ENCODE measurements around the gene DYSF. TPM values are rescaled to one million over a fixed set of nuclear protein-coding genes. Genes with fewer than 3 reads are reported as not detected.
"Not testable (repeated sequence)": the region's sequence is repeated elsewhere in the genome, so short reads cannot be mapped to it uniquely, and the experiment has no call there.

DYSF gene
- polyA plus RNA-seq (ENCODE audit: low read depth in 6 of 6): 1 to 10 TPM in 1 of 6 donors, under 1 TPM in 1, not detected in 4; 0.09 to 3.2 TPM

DNA sequence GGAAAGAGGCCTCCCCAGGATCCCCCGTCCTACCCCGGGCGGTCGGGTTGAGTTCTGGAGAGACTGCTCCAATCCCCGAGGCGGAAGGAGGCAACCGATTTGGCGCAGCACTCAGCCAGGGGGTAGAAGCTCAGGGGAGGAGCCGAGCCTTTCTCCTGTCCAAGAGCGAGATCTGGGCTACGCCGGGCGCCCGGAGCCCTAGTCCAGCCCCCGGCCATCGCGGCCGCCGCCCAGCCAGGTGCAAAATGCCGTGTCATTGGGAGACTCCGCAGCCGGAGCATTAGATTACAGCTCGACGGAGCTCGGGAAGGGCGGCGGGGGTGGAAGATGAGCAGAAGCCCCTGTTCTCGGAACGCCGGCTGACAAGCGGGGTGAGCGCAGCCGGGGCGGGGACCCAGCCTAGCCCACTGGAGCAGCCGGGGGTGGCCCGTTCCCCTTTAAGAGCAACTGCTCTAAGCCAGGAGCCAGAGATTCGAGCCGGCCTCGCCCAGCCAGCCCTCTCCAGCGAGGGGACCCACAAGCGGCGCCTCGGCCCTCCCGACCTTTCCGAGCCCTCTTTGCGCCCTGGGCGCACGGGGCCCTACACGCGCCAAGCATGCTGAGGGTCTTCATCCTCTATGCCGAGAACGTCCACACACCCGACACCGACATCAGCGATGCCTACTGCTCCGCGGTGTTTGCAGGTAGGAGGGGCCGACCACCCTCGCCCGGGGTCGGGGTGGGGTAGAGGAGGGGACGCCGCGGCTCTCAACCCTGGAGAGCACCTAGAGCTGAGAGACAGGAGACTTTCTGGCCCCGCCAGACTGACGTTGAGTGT is at the start of gene DYSF:
Gene DYSF (plus strand): TSS at position 158 of the 817 bp plus-strand sequence.
- no peak for DNase-seq
- H3K36me3 Mint-ChIP-seq: peaks cover 0 to 18% of the 10 kb centered on the region in 2 donors
- no peaks in the 10 kb centered on the region for H3K9me3 Mint-ChIP-seq
- H3K4me3 Mint-ChIP-seq: peak within 1 kb of the TSS in 6 of 8 donors; percentile 41 to 78 (median 67)
- H3K27ac Mint-ChIP-seq: peak within 1 kb of the TSS in 1 of 6 donors; percentile 57
- peaks cover 41 to 66% (median 52%) of the 10 kb centered on the region in 3 donors for H3K27me3 Mint-ChIP-seq
- peak in 1 of 2 donors; percentile 13 for ATAC-seq (ENCODE audit: low read depth in 2 of 2)
- H3K4me1 Mint-ChIP-seq: peaks cover 13 to 19% (median 18%) of the 10 kb centered on the region in 3 donors

GRCh38 chr2:71409611-71410010 is 43.8 kb upstream of the DYSF start:
- Mint-ChIP-seq H3K4me1 (no peaks in the 10 kb centered on the region), H3K27me3 (no peaks in the 10 kb centered on the region), H3K36me3 (peaks cover 17 to 18% of the 10 kb centered on the region in 2 donors), H3K9me3 (peaks cover 0 to 4% (median 0%) of the 10 kb centered on the region in 7 donors), H3K27ac (peak overlapping the region in 5 of 6 donors; percentile 3 to 53 (median 49)), H3K4me3 (no peak overlapping the region)
- DNase-seq: no peak
- no peak for ATAC-seq (ENCODE audit: low read depth in 2 of 2)

GRCh38 chr2:71410696-71411095 is 42.7 kb upstream of the DYSF start:
- H3K36me3 Mint-ChIP-seq: peaks cover 10 to 17% of the 10 kb centered on the region in 2 donors
- H3K4me3 Mint-ChIP-seq: peak overlapping the region in 1 of 8 donors; percentile 61
- peaks cover 0 to 4% (median 0%) of the 10 kb centered on the region in 7 donors for H3K9me3 Mint-ChIP-seq
- peak overlapping the region in 2 of 6 donors; percentile 3 to 49 for H3K27ac Mint-ChIP-seq
- H3K27me3 Mint-ChIP-seq: no peaks in the 10 kb centered on the region
- H3K4me1 Mint-ChIP-seq: no peaks in the 10 kb centered on the region
- ATAC-seq (ENCODE audit: low read depth in 2 of 2): no peak
- DNase-seq: no peak

- DNase-seq: peak; percentile 5
- H3K9me3 Mint-ChIP-seq; ATAC-seq (ENCODE audit: low read depth in 2 of 2); H3K36me3 Mint-ChIP-seq; H3K27me3 Mint-ChIP-seq; H3K4me1 Mint-ChIP-seq: not testable (repeated sequence)
- Mint-ChIP-seq H3K27ac (peak overlapping the region in 3 of 6 donors; percentile 88 to 96 (median 95)), H3K4me3 (peak overlapping the region; percentile 85 to 93 (median 90))
Observed at GRCh38 chr2:71416866-71417265, 36.5 kb upstream of the DYSF start.

GRCh38 chr2:71417300-71418202 is 35.8 kb upstream of the DYSF start:
- ATAC-seq (ENCODE audit: low read depth in 2 of 2) (peak; percentile 32 to 71), DNase-seq (peak; percentile 7)
- Mint-ChIP-seq H3K4me3 (peak overlapping the region; percentile 85 to 93 (median 90)), H3K27me3 (no peaks in the 10 kb centered on the region), H3K36me3 (peaks cover under 1 to 1% of the 10 kb centered on the region in 2 donors), H3K27ac (peak overlapping the region; percentile 5 to 98 (median 92)), H3K9me3 (peaks cover 0 to 2% (median 0%) of the 10 kb centered on the region in 7 donors), H3K4me1 (peaks cover 4 to 9% (median 6%) of the 10 kb centered on the region in 3 donors)

DNA sequence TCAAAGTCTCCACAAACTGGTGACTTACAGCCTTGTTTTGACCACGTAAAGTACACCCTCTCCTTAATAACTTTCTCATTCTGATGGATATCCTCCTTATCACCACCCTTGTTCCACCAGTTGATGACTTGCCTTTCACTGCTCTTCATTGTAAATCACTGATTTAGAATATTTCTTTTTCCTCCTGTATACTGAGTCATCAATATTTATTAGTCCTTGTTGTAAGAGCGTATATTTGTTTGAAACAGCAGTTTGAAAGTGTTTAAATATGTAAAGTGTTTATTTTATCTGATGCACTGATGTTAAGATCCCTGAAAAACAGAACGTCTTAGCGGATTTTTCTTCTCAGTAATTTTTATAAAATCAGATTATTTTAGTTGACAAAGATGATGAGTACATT is 34.2 kb upstream of the DYSF start:
- no peaks in the 10 kb centered on the region for H3K9me3 Mint-ChIP-seq
- no peak overlapping the region for H3K4me3 Mint-ChIP-seq
- DNase-seq: no peak
- H3K4me1 Mint-ChIP-seq: peaks cover 7 to 14% (median 9%) of the 10 kb centered on the region in 3 donors
- H3K36me3 Mint-ChIP-seq: peaks cover 9 to 15% of the 10 kb centered on the region in 2 donors
- ATAC-seq (ENCODE audit: low read depth in 2 of 2): no peak
- peak overlapping the region in 4 of 6 donors; percentile 6 to 52 (median 21) for H3K27ac Mint-ChIP-seq
- no peaks in the 10 kb centered on the region for H3K27me3 Mint-ChIP-seq

- H3K27ac Mint-ChIP-seq: no peak overlapping the region
- no peaks in the 10 kb centered on the region for H3K9me3 Mint-ChIP-seq
- peaks cover 7 to 14% (median 9%) of the 10 kb centered on the region in 3 donors for H3K4me1 Mint-ChIP-seq
- no peak overlapping the region for H3K4me3 Mint-ChIP-seq
- peaks cover 9 to 20% of the 10 kb centered on the region in 2 donors for H3K36me3 Mint-ChIP-seq
- DNase-seq (no peak), ATAC-seq (ENCODE audit: low read depth in 2 of 2) (no peak)
- H3K27me3 Mint-ChIP-seq: no peaks in the 10 kb centered on the region
Observed at GRCh38 chr2:71419976-71420375, 33.4 kb upstream of the DYSF start.

DNA sequence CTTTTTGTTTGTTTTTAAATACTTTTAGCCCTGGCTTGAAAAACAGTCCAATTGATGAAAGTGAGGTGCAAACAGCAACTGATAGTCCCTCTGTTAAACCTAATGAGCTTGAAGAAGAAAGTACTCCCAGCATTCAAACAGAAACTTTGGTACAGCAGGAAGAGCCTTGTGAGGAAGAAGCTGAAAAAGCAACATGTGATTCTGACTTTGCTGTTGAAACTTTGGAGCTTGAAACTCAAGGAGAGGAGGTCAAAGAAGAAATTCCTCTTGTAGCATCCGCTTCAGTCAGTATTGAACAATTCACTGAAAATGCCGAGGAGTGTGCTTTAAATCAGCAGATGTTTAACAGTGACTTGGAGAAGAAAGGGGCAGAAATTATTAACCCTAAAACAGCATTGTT is 30.6 kb upstream of the DYSF start:
- Mint-ChIP-seq H3K36me3 (peaks cover 23 to 32% of the 10 kb centered on the region in 2 donors), H3K9me3 (no peaks in the 10 kb centered on the region), H3K4me1 (peaks cover 0 to 11% (median 8%) of the 10 kb centered on the region in 3 donors), H3K27ac (no peak overlapping the region), H3K27me3 (no peaks in the 10 kb centered on the region), H3K4me3 (no peak overlapping the region)
- no peak for ATAC-seq (ENCODE audit: low read depth in 2 of 2)
- DNase-seq: no peak

GRCh38 chr2:71423817-71424420 is 29.4 kb upstream of the DYSF start:
- Mint-ChIP-seq H3K4me3 (no peak overlapping the region), H3K4me1 (peaks cover 0 to 15% (median 8%) of the 10 kb centered on the region in 3 donors), H3K27me3 (no peaks in the 10 kb centered on the region), H3K36me3 (peaks cover 32% of the 10 kb centered on the region in 2 donors), H3K27ac (peak overlapping the region in 1 of 6 donors; percentile 44), H3K9me3 (no peaks in the 10 kb centered on the region)
- DNase-seq (no peak), ATAC-seq (ENCODE audit: low read depth in 2 of 2) (no peak)

- no peaks in the 10 kb centered on the region for H3K27me3 Mint-ChIP-seq
- peaks cover 32 to 49% of the 10 kb centered on the region in 2 donors for H3K36me3 Mint-ChIP-seq
- DNase-seq (no peak), ATAC-seq (ENCODE audit: low read depth in 2 of 2) (no peak)
- no peak overlapping the region for H3K4me3 Mint-ChIP-seq
- H3K27ac Mint-ChIP-seq: peak overlapping the region in 5 of 6 donors; percentile 16 to 49 (median 41)
- no peaks in the 10 kb centered on the region for H3K9me3 Mint-ChIP-seq
- peaks cover 0 to 12% (median 8%) of the 10 kb centered on the region in 3 donors for H3K4me1 Mint-ChIP-seq
Observed at GRCh38 chr2:71426721-71427120, 26.6 kb upstream of the DYSF start.

DNA sequence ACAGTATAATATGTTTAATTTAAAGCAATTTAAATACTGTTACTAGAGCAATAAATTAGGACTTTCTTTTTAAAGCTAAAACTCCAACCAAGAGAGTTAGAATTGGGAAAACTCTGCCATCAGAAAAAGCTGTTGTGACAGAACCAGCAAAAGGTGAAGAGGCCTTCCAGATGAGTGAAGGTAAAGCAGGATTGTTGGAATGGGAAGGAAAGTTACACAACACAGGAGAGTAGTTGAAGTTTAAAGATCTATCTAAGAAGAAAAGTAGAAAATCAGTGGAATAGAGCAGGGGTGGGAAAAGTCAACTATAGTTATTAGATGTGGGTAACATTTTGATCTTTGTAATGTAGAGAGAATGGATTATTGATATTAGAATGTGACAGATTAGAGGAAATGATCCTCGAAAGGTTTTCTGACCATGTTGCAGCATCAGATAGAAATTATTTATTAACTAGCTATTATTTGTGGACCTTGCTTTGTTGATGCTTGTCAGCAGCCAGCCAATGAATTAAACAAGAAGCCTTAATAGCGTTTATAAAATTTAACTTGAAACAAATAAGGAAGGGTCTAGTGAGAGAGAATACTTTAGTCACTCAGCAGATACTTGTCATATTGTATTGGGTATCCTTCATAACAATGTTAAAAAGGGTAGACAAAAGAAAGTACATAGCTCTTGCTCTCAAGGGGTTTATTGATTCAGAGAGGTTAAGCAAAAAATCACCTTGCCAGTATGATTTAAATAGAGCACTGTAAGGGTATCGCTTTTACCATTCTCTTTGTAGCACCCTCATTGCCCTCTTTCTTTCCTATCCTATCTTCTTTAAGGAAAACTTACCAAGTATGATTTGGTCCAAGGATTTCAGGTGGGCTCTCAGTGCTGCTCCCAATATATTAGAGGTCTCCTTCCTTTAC is 24.6 kb upstream of the DYSF start:
- peaks cover 0 to 8% (median under 1%) of the 10 kb centered on the region in 3 donors for H3K4me1 Mint-ChIP-seq
- peak overlapping the region in 5 of 6 donors; percentile 21 to 75 (median 28) for H3K27ac Mint-ChIP-seq
- no peaks in the 10 kb centered on the region for H3K9me3 Mint-ChIP-seq
- no peaks in the 10 kb centered on the region for H3K27me3 Mint-ChIP-seq
- peaks cover 33 to 38% of the 10 kb centered on the region in 2 donors for H3K36me3 Mint-ChIP-seq
- ATAC-seq (ENCODE audit: low read depth in 2 of 2): no peak
- DNase-seq: no peak
- H3K4me3 Mint-ChIP-seq: no peak overlapping the region

DNA sequence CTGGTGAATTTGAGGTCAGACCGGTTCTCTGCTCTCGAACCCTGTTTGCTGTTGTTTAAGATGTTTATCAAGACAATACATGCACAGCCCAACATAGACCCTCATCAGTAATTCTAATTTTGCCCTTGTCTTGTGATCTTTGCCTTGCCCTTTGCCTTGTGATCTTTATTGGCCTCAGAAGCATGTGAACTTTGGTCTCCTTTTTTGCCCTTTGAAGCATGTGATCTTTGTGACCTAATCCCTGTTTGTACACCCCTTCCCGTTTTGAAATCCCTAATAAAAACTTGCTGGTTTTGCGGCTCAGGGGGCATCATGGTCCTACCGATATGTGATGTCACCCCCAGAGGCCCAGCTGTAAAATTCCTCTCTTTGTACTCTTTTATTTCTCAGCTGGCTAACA is 8.2 kb upstream of the DYSF start:
- H3K27ac Mint-ChIP-seq; H3K9me3 Mint-ChIP-seq; H3K4me1 Mint-ChIP-seq; H3K36me3 Mint-ChIP-seq; H3K4me3 Mint-ChIP-seq; H3K27me3 Mint-ChIP-seq; DNase-seq; ATAC-seq (ENCODE audit: low read depth in 2 of 2): not testable (repeated sequence)

Measured in naive B cell (primary cell).